SIG-M5 (cell line): ENCODE data around the gene CDH23.

Experiments used
- DNase-seq: peaks from one replicate; lab custom pipeline; 2025; lab: John Stamatoyannopoulos, UW

The CDH23 gene

DNA sequence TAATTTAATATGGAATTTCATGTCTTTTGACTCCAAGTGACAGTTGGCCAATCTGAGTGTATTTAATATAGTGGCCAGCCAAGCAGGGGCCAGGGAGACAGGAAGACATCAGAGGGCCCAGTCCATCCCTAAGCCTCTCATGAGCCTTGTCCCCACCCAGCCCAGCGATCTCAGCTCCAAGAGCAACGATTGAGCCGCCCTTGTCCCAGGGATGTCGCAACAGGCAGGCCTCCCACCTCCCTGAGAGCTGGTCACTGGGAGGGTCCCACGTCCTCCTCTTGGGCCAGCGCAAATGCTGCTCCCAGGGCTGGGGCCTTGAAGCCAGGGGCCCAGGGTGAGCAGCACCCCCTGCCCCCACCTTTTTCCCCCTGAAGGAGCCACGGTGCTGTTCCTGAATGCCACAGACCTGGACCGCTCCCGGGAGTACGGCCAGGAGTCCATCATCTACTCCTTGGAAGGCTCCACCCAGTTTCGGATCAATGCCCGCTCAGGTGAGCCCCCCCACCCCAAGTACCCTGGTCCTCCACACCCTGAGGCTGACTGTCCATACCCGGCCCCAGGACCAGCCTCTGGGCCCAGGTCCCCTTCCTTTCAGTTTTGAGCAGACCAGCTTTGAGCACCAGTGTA lies 293.5 kb downstream of the CDH23 start:
- DNase-seq, result no peak

DNA sequence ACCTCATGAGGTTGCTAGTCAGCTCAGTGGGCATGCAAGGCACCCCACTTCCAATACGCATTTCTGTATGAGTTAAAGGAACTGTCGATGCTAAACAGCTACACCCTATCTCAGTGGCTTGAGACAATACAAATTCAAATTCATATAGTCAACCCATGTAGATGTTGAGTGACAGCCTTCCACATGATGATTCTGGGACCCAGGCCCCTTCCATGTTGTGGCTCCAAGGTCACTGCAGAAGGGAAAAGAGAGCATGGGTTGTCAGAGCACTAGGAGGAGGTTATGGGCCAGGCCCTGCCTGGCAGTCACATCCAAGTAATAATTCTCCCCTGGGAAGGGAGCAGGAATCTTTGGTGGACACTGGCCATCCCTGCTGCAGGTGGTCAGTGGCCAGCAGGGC lies 294.7 kb downstream of the CDH23 start:
- DNase-seq, result no peak

DNA sequence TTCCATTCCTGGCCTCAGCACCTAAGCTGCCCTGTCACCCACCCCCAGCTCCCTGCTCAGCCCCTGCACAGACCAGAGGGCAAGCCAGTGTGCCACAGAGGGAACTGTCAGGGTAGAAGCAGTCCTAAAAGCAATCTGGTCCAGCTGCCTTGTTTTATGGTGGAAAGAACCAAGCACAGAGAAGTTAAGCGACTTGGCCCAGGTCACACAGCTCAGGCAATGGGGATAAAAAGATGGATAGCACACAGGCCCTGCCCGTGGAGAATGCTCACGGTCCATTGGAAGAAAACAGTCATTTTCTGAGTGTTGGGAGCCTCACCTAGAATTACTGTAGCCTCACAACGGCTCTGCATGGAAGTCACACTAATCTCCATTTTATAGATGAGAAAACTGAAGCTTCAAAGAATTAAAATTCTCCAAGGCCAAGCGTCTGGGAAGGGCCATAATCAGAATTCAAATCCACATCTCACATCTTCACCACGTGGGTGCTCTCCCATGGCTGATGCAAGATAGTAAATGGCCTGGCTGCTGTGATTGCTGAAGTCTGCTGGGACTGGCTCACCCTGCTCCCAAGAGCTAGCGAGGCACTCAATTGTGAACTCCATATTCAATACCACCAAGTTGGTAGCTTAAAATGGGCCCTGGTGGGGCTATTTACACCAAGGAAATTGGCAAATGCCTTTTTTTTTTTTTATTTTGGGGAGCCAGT lies 296.0 kb downstream of the CDH23 start:
- DNase-seq, result no peak

DNA sequence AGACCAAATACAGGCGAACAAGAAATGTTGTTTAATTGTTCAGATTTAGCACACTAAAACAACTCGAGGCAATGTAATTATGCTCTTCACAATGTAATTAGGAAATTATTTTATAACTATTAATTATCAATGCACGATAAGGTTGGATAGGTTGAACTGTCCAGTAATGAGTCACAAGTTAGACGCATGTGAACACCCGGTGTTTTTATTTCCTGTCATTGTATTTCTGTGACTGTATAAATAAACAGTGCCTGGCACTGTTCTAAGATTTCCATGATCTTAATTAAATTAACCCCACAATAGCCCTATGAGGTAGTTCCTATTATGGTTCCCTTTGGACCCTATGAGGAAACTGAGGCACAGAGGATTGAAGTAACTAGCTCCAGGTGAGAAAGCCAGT lies 296.7 kb downstream of the CDH23 start:
- DNase-seq, result no peak

DNA sequence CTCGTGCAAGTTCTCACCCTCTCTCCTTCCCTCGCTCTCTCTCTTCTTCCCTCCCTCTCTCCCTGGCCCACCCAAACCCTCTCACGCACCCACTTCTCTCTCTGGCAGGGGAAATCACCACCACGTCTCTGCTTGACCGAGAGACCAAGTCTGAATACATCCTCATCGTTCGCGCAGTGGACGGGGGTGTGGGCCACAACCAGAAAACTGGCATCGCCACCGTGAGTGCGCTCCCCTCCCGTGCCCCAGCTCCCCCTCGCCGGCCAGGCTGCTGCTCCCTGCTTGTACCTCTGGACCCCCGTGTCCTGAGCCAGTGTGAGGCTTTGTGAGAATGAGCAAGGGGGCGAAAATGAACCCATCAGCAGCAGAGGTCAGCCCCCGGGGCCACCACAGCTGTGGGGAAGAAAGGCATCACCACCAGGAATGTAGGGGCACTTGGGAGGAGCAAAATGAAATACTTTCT lies 297.4 kb downstream of the CDH23 start:
- no peak for DNase-seq

DNA sequence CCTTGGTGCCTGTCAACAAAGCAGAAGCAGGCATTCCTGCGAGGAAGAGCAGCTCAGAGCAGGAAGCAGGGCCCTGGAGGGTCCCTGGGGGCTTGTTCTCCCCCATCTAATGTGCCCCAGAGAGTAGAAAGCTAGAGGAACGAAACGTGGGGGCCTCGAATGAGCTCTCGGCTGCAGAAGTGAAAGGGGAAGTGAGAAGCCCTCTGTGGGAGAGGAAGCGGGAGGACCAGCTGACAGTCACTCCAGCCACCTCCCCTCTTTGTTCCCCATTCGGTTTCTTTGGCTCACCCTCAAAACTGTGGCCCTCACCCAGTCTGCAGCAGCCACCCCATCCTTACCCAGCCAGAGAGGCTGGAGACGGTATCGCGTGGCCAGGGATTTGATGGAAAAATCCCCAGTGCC lies 297.8 kb downstream of the CDH23 start:
- peak; percentile 51 for DNase-seq

DNA sequence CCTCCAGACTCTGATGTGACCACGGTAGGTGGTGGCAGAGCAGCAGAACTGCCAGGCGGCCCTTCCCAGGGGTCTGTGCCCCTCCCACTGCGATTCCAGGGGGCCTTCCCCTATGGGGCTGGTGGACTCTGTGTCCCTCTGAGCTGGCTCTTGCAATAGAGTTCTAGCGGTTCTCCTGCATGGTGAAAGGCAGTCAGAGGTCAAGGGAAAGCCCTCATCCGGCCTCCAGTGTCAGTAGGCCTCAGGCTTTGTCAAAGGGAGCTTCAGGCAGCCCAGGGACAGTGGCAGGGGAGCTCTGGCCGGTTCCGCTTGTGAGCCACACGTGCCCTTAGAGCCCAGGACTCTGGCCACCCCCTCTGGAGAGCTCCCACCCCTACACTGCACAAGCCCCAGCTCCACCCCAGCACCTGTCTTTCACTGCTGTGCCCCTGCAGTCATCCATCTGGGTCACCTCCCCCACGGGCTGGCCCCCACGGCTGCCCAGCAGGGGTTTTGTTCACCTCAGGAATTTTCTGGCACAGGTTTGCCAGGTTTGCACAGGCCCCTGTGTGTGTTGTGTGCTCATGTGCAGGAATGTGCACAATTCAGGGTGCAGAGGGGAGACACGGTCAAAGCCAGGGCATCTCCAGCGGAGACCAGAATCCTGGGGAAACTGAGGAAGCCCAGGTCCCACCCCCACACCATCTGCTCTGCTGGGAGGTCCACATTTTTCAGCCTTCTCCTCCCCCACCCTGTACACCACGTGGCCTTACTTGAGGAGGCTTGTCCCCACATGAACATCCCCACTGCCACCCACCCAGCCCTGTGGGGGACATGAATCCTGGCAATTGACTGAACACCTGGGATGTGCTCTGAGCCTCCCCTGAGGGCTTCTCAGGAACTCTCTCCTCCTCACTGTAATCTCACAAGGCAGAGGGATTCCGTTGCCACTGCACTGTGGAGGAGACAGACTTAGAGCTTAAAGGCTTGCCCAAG lies 299.1 kb downstream of the CDH23 start:
- no peak for DNase-seq

DNA sequence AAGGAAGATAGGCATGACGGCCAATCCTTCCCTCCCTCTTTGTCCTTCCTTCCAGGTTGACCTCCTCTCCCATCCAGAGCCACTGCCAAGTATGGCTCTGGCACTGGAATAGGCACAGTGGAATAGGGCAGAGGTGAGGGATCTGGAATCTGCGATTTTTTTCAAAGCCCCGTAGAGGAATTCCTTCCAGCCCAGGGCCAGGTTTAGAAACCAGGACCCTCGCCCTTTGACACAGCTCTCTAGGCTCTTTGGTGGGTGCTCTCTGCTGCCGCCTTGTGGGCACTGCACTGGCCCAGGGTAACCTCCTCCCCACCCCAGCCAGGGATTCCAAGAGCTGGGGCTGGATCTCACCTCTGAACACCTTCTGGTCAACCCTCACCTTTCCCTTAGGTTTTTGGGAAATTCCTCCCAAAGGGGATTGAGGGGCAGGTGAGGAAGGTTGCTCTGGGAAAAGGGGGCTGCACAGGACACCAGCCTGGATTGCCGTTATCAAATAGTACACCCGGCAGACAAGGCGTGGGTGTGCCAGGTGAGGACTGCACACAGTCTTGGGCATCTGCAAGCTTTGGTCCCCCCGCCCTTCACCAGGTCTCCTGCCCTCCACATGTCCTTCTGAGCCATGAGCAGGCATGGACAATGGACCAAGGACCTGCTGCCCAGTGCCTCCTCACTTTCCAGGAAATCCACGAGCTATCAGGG lies 300.1 kb downstream of the CDH23 start:
- DNase-seq, result no peak

DNA sequence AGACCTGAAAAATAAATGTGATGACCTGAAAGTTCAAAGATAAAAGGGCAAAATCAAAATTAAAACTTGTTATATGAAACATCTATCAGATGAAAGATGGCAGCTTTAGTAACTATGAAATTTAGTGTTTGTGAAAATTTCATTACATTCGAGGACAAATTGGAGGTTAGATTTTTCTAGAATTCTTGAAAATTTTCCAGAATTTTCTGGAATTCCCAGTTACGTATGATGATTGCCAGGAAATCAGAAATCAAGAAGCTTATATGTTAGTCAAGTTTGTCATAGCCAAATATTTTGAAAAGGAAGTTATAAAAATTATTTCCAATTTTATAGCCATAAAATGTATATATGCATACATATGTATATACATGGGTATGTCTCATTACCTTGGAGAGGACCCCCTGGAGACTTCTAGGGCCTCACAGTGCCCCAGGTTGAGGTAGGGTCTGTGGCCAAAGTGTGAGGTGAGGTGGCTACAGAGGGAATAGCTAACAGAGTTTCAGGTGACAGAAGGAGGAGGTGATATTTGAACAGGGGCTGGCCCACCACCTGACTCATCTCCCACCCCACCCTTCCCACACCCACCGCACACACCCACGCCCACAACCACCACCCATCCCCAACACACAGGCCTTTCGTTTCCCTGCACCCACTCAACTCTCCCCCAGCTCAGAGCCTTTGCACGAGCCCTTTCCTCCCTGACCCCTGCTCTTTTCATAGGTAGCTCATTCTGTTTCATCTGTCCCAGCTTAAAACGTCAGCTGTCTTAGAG lies 301.4 kb downstream of the CDH23 start:
- no peak for DNase-seq

DNA sequence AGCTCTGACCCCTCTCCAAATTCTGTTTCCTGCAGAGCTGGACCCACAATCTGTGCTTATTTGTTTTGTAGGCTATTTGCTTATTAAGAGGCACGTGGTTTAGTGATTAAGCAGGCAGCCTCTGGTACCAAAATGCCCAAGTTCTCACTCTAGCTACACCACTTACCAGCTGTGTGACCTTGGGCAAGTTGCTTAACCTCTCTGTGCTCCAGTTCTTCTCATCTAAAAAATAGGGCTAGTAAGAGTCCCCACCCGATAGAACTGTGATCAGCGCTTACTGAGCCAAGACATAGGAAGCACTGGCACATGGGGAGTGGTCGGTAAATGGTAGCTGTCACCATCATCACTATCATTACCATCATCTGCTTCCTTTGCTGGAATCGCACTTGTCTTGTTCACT lies 302.0 kb downstream of the CDH23 start:
- no peak for DNase-seq

DNA sequence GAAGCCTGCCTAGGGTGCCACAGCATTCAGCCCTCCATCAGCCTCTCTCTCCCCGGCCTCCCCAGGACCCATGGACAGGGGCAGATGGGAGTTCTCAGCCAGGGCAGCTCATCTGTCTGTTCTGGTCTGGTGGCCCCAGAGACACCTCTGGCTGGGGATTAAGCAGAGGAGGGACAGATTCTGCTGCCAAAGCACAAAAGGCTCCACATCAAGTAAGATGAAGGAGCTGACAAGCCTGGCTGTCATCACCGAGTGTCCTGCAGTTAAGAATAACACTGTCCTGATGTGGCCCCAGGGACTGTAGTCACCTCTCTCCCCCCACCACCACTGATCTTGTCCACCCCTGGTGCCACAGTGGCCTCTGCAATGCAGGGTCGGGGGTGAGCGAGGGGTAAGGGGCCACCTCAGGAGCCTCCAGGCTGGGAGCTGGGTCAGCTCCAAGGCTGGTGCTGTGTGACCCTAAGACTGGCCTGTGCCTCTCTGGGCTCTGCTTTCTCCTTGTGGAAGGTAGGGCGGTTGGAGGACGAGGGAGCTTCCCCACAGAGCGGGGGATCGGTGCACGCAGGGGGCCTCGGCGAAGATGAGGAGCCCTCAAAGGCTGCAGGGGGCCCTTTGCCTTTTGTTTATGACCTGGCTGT lies 304.1 kb downstream of the CDH23 start:
- no peak for DNase-seq

DNA sequence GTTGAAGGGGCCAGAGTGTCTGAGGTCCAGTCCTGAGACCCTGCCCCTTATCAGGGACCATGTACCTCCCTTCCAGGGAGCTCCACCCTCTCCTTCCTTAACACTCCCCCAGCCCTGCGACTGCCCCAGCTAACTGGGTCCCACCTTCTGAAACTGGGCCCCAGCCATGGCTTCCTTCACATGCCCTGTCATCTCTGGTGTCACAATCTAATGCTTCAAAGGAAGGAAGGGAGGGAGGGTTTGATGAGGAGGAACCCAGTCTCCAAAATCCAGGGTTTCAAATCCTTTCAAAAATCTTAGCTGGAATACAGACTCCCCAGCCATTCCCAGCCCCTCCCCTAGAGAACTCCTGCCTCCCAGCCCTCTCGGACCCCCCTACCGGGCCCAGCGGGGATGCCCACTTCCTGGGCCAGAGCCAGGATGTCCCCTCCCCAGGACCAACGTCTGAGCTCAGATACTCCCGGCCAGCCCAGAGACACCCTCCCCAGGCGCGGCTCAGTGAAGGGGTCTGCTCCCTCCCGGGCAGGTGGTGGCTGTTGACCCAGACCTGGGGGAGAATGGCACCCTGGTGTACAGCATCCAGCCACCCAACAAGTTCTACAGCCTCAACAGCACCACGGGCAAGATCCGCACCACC lies 304.9 kb downstream of the CDH23 start:
- DNase-seq, result no peak

DNA sequence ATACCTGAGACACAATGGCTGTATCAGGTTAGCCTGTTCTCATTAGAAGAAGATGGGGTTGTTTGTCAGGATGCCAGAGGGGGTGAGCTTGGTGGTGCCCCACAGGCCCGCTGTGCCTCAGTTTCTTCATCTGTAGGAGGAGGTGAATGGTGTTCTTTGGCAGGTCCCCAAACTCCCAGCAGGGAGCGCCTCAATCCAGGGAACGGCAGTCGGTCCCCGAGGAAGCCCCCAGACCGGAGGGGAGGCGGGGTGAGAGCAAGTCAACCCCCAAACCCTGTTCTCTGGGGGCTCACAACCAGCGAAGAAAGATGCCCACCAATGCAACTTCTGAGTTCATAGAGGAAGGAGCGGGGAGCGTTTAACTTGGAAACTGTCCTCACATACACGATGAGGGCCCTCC lies 306.9 kb downstream of the CDH23 start:
- DNase-seq, result no peak

DNA sequence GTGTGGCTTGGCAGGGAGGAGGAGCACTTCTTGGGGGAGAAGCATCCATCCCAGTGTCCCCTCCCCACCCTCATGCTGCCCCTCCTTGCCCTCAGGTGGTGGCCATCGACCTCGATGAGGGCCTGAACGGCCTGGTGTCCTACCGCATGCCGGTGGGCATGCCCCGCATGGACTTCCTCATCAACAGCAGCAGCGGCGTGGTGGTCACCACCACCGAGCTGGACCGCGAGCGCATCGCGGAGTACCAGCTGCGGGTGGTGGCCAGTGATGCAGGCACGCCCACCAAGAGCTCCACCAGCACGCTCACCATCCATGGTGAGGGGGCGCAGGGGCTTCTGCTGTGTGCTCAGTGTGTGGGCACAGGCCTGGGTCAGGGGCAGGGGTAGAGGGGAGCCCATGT lies 308.1 kb downstream of the CDH23 start:
- DNase-seq, result no peak

DNA sequence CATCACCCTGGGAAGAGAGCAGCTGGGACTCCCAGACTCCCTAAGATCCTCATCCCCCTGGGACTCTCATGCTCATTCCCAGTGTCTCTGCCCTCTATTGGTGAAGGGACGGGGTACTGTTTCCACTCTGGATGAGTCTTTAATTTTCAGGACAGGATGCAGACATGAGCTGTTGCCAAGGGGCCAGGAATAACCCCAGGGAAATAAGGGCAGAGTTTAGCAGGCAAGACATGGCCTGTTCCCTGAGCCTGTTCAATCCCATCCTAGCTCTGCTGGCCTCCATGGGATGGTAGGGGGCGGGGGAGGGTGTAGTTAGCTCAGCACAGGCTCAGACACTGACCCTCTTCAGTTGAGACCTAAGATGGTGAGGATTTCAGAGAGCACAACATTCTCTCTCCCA lies 308.9 kb downstream of the CDH23 start:
- DNase-seq, result no peak

DNA sequence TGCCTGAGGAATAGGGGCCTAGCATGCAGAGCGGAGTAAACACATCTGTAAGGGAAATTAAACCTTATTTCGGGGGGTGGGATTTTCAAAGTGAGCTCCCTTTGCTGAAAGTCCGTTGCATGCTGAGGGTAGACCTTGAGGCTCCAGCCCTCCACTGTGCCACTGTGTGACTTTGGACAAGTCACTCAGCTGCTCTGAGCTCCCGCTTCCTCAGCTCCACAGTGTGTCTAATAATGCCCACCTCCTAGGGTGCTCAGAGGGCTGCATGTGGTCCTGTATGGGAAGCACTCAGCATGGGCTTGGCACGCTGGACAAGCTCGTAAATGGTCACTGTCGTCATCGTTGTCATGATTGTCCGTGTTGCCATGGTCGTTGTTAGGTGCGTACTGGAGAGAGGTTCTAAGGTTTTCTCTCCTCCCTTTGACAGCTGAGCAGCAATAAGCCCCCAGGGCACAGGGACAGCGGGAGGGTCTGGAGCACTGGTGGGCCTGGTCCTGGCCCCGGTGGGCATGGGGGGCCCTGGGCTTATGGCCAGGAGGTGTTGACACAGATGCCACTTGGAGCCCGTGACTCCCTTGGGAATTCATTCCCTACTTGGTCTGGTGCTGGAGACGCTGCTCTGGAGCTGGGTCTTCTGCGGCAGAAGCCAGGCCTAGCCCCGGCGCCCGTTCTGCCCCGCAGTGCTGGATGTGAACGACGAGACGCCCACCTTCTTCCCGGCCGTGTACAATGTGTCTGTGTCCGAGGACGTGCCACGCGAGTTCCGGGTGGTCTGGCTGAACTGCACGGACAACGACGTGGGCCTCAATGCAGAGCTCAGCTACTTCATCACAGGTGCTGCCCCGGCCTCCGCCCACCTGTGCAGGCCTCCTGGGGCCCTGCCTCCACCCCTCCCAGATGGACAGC lies 309.7 kb downstream of the CDH23 start:
- no peak for DNase-seq

DNA sequence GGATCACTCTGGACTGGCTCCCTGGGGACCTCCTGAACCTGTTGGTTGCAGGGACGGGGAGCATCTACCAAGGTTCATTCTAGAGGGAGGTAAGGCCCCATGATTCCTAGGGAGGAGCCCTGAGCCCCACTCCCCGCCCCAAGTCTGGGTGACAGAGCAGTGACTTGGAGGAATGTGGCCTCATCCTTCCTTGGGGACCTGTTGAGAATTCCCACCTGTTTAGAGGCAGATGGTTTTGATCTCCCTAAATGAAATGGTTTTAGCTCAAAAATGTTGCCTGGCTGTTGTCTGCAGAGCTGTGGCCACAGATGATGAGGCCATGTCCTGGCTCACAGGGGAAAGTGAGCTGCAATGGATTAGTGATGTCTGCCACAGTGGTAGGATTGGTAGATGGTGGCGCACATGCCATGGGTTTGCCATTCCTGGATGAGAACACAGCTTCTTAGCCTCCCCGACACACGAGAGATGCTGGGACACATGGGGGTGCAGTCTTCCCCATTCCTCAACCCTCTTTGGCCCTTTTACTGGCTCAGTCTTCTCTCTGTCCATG lies 310.6 kb downstream of the CDH23 start:
- DNase-seq, result no peak

DNA sequence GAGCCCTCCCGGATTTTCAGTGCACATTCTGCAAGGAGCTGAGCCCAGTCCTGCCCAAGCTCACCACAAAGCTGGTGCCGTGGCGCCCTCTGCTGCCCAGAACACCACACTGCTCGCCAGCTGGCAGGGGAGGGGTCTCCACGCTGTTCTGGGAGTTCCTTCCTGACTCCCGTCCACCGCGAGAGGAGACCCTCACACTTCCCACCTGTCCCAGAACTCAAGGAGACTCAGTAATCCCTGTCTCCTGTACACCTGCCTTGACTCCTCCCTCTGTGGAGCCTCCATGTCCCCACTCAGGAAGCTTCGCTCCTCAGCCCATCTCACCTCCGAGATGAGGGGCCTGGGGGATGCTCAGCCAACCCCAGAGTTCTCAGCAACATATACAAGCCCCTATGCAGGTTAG lies 311.6 kb downstream of the CDH23 start:
- no peak for DNase-seq
